HEK293 (cell line): ENCODE measurements around the gene GAK.
A peak's percentile ranks its signal among the peaks of the same experiment; 100 is the strongest.

Experiments used
- CTCF ChIA-PET: fragments of 350-600 bp; formaldehyde crosslinking; extraction: SDS; loops from one replicate; lab custom pipeline; 2021; ENCODE audit warnings: antibody characterized with exemption; lab: Yijun Ruan, JAX
- POLR2A ChIA-PET: fragments of 300-600 bp; formaldehyde crosslinking; extraction: SDS; loops from one replicate; lab custom pipeline; 2020; ENCODE audit warnings: antibody characterized with exemption, inconsistent platforms; lab: Yijun Ruan, JAX
- H3K27ac ChIP-seq: fragments of 200-500 bp; sonication (Bioruptor generic); 2 replicates; pipeline ENCODE4 v1.5.1; 2014; ENCODE audit warnings: low read depth, low read length, control low read depth, inconsistent platforms; ENCODE audit errors: extremely low read depth
- H3K36me3 ChIP-seq, 2 experiments: fragments of 200-500 bp in 1 of 2; sonication (Bioruptor generic) in 1 of 2; 1 replicate in 1 of 2; 2 replicates in 1 of 2; pipeline ENCODE4 v1.5.1; 2014 to 2017; ENCODE audit warnings: inconsistent platforms in 2 of 2, low read length in 2 of 2; ENCODE audit not compliant: control insufficient read depth in 2 of 2, insufficient read depth in 1 of 2
- H3K4me1 ChIP-seq: fragments of 200-500 bp; sonication (Bioruptor generic); 2 replicates; pipeline ENCODE4 v1.5.1; 2014; ENCODE audit warnings: mild to moderate bottlenecking, low read length, inconsistent platforms; ENCODE audit not compliant: control insufficient read depth, insufficient read depth
- H3K4me3 ChIP-seq: 2 replicates; pipeline ENCODE4 v1.5.1; 2011; ENCODE audit warnings: low read depth, mild to moderate bottlenecking, control low read depth, low read length, moderate library complexity
- H3K9me3 ChIP-seq: fragments of 200-500 bp; sonication (Bioruptor generic); 2 replicates; pipeline ENCODE4 v1.5.1; 2014; ENCODE audit warnings: low read depth, low read length, inconsistent platforms; ENCODE audit not compliant: control insufficient read depth, insufficient read depth
- GFI1B ChIP-seq: fragments of 450-650 bp; formaldehyde crosslinking; IDR thresholded peaks from 2 replicates; pipeline ENCODE4 v1.5.1; 2016; ENCODE audit warnings: missing biosample characterization, missing genetic modification characterization
- GLIS1 ChIP-seq: fragments of 450-650 bp; formaldehyde crosslinking; IDR thresholded peaks from 2 replicates; pipeline ENCODE4 v1.5.1; 2016; ENCODE audit warnings: missing biosample characterization, missing genetic modification characterization
- SP2 ChIP-seq: fragments of 450-650 bp; formaldehyde crosslinking; IDR thresholded peaks from 2 replicates; pipeline ENCODE4 v1.5.1; 2016; ENCODE audit warnings: missing biosample characterization, missing genetic modification characterization
- TCF7L2 ChIP-seq: IDR thresholded peaks from 2 replicates; pipeline ENCODE4 v1.6.1; 2011; ENCODE audit warnings: low read depth, mild to moderate bottlenecking, inconsistent platforms, low read length, moderate library complexity, borderline replicate concordance
- ZBTB48 ChIP-seq: fragments of 450-650 bp; formaldehyde crosslinking; IDR thresholded peaks from 2 replicates; pipeline ENCODE4 v1.5.1; 2016; ENCODE audit warnings: missing biosample characterization, missing genetic modification characterization
- ZFP3 ChIP-seq: fragments of 450-650 bp; formaldehyde crosslinking; IDR thresholded peaks from 2 replicates; pipeline ENCODE4 v1.5.1; 2016; ENCODE audit warnings: low read depth, missing biosample characterization, missing genetic modification characterization
- ZNF146 ChIP-seq: fragments of 450-650 bp; formaldehyde crosslinking; IDR thresholded peaks from 2 replicates; pipeline ENCODE4 v1.5.1; 2016; ENCODE audit warnings: missing biosample characterization, missing genetic modification characterization
- ZNF223 ChIP-seq: fragments of 450-650 bp; formaldehyde crosslinking; IDR thresholded peaks from 2 replicates; pipeline ENCODE4 v1.5.1; 2016; ENCODE audit warnings: missing biosample characterization, missing genetic modification characterization
- ZNF366 ChIP-seq: fragments of 450-650 bp; formaldehyde crosslinking; conservative IDR thresholded peaks from 2 replicates; pipeline ENCODE4 v1.5.1; 2016; ENCODE audit warnings: missing biosample characterization, missing genetic modification characterization
- ZNF433 ChIP-seq: fragments of 450-650 bp; formaldehyde crosslinking; IDR thresholded peaks from 2 replicates; pipeline ENCODE4 v1.5.1; 2016; ENCODE audit warnings: missing biosample characterization, missing genetic modification characterization, low read depth
- ZNF514 ChIP-seq: fragments of 450-650 bp; formaldehyde crosslinking; IDR thresholded peaks from 2 replicates; pipeline ENCODE4 v1.5.1; 2016; ENCODE audit warnings: missing biosample characterization, missing genetic modification characterization
- ZNF626 ChIP-seq: fragments of 450-650 bp; sonication (Bioruptor Pico); formaldehyde crosslinking; IDR thresholded peaks from 2 replicates; pipeline ENCODE4 v1.5.1; 2018; ENCODE audit warnings: missing biosample characterization, missing genetic modification characterization, inconsistent platforms
- TF ChIP-seq, protein P1 (sequence below): fragments of 450-650 bp; formaldehyde crosslinking; IDR thresholded peaks from 2 replicates; pipeline ENCODE4; 2016; ENCODE audit warnings: missing biosample characterization, missing genetic modification characterization
- TF ChIP-seq, protein P2 (sequence below): fragments of 450-650 bp; formaldehyde crosslinking; IDR thresholded peaks from 2 replicates; pipeline ENCODE4 v1.5.1; 2016; ENCODE audit warnings: missing biosample characterization, missing genetic modification characterization
- TF ChIP-seq, protein P3 (sequence below): fragments of 450-650 bp; formaldehyde crosslinking; IDR thresholded peaks from 2 replicates; pipeline ENCODE4 v1.5.1; 2016; ENCODE audit warnings: missing biosample characterization, missing genetic modification characterization
- TF ChIP-seq, protein P4 (sequence below): fragments of 450-650 bp; formaldehyde crosslinking; IDR thresholded peaks from 2 replicates; pipeline ENCODE4 v1.5.1; 2016; ENCODE audit warnings: missing biosample characterization, missing genetic modification characterization

The GAK gene

DNA sequence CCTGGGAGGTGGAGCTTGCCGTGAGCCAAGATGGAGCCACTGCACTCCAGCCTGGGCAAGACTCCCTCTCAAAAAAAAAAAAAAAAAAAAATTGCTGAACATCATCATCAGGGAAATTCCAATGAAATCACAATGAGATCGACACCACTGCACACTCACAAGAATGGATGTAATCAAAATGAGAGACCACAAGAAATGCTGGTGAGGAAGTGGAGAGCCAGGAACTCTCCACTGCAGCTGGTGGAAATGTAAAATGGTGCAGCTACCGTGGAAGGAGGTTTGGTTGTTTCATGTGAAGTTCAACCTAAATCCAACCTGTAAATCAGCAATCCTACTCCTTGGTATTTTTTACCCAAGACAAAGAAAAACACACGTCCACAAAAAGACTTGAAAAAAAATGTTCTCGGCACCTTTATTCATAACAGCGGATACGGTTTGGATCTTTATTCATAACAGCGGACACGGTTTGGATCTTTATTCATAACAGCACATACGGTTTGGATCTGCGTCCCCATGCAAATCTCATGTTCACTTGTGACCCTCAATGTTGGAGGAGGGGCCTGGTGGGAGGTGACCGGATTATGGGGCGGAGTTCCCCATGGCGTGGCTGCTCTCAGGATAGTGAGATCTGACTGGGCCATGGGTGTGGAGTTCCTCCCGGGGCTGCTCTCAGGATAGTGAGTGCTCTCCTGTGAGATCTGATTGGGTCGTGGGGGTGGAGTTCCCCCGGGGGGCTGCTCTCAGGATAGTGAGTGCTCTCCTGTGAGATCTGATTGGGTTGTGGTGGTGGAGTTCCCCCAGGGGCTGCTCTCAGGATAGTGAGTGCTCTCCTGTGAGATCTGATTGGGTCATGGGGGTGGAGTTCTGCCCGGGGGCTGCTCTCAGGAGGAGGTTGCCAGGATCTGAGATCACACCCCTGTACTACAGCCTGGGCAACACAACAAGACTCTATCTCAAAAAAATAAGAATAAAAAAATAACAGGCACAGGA, 7.7 kb downstream of the GAK start:
- H3K36me3 ChIP-seq: peaks cover 0 to 3% of the 10 kb centered on the region in 2 experiments; a peak in 1 of 3 replicates
- H3K27ac ChIP-seq: no peak overlapping the region
- H3K4me1 ChIP-seq: 0 out of 2 replicates have a peak, but pooled peaks cover 3% of the 10 kb centered on the region
- ChIA-PET POLR2A (interaction anchor here (0.8 kb wide), 1 partner anchor 8 kb away, joined by 3 read pairs; the partner anchor contains the start of genes GAK and TMEM175), CTCF (interaction anchor here (0.6 kb wide), 2 partner anchors 166 to 256 kb away, joined by 3 to 4 read pairs; no protein-coding TSS in a partner anchor)
- no peaks in the 10 kb centered on the region for H3K9me3 ChIP-seq
- no peak overlapping the region for H3K4me3 ChIP-seq
- TF ChIP-seq SP2 (tag by site-specific recombination): peak; percentile 55
- TF ChIP-seq, protein P1, sequence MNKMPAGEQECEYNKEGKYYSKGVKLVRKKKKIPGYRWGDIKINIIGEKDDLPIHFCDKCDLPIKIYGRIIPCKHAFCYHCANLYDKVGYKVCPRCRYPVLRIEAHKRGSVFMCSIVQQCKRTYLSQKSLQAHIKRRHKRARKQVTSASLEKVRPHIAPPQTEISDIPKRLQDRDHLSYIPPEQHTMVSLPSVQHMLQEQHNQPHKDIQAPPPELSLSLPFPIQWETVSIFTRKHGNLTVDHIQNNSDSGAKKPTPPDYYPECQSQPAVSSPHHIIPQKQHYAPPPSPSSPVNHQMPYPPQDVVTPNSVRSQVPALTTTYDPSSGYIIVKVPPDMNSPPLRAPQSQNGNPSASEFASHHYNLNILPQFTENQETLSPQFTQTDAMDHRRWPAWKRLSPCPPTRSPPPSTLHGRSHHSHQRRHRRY (tag by site-specific recombination): no peak
- TF ChIP-seq ZFP3 (tag by site-specific recombination): no peak
- TF ChIP-seq ZNF146 (tag by site-specific recombination): no peak
- TF ChIP-seq, protein P2, sequence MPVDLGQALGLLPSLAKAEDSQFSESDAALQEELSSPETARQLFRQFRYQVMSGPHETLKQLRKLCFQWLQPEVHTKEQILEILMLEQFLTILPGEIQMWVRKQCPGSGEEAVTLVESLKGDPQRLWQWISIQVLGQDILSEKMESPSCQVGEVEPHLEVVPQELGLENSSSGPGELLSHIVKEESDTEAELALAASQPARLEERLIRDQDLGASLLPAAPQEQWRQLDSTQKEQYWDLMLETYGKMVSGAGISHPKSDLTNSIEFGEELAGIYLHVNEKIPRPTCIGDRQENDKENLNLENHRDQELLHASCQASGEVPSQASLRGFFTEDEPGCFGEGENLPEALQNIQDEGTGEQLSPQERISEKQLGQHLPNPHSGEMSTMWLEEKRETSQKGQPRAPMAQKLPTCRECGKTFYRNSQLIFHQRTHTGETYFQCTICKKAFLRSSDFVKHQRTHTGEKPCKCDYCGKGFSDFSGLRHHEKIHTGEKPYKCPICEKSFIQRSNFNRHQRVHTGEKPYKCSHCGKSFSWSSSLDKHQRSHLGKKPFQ: no peak
- TF ChIP-seq ZNF626 (tag by site-specific recombination): no peak
- TF ChIP-seq, protein P3, sequence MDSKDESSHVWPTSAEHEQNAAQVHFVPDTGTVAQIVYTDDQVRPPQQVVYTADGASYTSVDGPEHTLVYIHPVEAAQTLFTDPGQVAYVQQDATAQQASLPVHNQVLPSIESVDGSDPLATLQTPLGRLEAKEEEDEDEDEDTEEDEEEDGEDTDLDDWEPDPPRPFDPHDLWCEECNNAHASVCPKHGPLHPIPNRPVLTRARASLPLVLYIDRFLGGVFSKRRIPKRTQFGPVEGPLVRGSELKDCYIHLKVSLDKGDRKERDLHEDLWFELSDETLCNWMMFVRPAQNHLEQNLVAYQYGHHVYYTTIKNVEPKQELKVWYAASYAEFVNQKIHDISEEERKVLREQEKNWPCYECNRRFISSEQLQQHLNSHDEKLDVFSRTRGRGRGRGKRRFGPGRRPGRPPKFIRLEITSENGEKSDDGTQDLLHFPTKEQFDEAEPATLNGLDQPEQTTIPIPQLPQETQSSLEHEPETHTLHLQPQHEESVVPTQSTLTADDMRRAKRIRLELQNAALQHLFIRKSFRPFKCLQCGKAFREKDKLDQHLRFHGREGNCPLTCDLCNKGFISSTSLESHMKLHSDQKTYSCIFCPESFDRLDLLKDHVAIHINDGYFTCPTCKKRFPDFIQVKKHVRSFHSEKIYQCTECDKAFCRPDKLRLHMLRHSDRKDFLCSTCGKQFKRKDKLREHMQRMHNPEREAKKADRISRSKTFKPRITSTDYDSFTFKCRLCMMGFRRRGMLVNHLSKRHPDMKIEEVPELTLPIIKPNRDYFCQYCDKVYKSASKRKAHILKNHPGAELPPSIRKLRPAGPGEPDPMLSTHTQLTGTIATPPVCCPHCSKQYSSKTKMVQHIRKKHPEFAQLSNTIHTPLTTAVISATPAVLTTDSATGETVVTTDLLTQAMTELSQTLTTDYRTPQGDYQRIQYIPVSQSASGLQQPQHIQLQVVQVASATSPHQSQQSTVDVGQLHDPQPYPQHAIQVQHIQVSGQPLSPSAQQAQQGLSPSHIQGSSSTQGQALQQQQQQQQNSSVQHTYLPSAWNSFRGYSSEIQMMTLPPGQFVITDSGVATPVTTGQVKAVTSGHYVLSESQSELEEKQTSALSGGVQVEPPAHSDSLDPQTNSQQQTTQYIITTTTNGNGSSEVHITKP (tag by site-specific recombination): no peak
- TF ChIP-seq ZNF366 (tag by site-specific recombination): no peak
- TF ChIP-seq, protein P4, sequence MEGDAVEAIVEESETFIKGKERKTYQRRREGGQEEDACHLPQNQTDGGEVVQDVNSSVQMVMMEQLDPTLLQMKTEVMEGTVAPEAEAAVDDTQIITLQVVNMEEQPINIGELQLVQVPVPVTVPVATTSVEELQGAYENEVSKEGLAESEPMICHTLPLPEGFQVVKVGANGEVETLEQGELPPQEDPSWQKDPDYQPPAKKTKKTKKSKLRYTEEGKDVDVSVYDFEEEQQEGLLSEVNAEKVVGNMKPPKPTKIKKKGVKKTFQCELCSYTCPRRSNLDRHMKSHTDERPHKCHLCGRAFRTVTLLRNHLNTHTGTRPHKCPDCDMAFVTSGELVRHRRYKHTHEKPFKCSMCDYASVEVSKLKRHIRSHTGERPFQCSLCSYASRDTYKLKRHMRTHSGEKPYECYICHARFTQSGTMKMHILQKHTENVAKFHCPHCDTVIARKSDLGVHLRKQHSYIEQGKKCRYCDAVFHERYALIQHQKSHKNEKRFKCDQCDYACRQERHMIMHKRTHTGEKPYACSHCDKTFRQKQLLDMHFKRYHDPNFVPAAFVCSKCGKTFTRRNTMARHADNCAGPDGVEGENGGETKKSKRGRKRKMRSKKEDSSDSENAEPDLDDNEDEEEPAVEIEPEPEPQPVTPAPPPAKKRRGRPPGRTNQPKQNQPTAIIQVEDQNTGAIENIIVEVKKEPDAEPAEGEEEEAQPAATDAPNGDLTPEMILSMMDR: no peak
- no peak for TF ChIP-seq TCF7L2
- TF ChIP-seq GFI1B (tag by site-specific recombination): no peak
- TF ChIP-seq ZNF223 (tag by site-specific recombination): no peak
- TF ChIP-seq ZNF433 (tag by site-specific recombination): no peak
- no peak for TF ChIP-seq ZNF514 (tag by site-specific recombination)
- TF ChIP-seq GLIS1: peak; percentile 92
- TF ChIP-seq ZBTB48 (tag by site-specific recombination): no peak
